ENCODE data around the gene GNAT1. TPM values are rescaled to one million over a fixed set of nuclear protein-coding genes. Genes with fewer than 3 reads are reported as not detected.

The GNAT1 gene
- total and polyA plus RNA-seq, 2 of the 13 experiments (the other 11 are each of a cell fraction or from before 2014, with no cell fraction given), result 0.15 TPM; not detected in 1

DNA sequence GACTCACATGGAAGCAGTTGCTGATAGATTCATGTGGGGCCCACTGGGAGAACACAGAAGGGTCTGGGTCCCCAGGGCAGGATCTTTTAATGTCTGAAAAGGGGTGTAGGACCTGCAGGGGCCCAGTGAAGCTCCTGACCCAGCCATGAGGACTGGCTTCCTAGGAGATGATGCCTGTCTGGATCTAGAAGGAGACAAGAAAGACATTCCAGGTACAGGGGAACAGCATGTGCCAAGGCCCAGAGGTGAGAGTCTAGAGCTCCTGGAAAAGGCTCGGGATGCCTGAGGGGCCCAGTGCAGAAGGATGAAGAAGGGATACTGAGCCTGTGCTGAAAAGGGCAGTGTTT lies 41.0 kb upstream of the GNAT1 start (continued):
- peak; percentile 24; the same call in 1 of the 2 replicates for TF ChIP-seq TARDBP (CRISPR knock-in tag; IDR thresholded peaks at IDR 0.05)
- TF ChIP-seq, protein P1, sequence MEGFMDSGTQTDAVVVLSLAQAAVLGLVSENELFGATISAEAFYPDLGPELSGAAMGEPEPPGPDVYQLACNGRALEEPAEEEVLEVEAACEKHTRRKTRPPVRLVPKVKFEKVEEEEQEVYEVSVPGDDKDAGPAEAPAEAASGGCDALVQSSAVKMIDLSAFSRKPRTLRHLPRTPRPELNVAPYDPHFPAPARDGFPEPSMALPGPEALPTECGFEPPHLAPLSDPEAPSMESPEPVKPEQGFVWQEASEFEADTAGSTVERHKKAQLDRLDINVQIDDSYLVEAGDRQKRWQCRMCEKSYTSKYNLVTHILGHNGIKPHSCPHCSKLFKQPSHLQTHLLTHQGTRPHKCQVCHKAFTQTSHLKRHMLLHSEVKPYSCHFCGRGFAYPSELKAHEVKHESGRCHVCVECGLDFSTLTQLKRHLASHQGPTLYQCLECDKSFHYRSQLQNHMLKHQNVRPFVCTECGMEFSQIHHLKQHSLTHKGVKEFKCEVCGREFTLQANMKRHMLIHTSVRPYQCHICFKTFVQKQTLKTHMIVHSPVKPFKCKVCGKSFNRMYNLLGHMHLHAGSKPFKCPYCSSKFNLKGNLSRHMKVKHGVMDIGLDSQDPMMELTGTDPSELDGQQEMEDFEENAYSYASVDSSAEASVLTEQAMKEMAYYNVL (CRISPR knock-in tag; IDR thresholded peaks at IDR 0.05; ENCODE audit: borderline replicate concordance), result peak; percentile 3; the same call in 1 of the 2 replicates
- no peak for TF ChIP-seq HMG20A (CRISPR knock-in tag; IDR thresholded peaks at IDR 0.05; ENCODE audit: borderline replicate concordance)
- TF ChIP-seq, protein P2, sequence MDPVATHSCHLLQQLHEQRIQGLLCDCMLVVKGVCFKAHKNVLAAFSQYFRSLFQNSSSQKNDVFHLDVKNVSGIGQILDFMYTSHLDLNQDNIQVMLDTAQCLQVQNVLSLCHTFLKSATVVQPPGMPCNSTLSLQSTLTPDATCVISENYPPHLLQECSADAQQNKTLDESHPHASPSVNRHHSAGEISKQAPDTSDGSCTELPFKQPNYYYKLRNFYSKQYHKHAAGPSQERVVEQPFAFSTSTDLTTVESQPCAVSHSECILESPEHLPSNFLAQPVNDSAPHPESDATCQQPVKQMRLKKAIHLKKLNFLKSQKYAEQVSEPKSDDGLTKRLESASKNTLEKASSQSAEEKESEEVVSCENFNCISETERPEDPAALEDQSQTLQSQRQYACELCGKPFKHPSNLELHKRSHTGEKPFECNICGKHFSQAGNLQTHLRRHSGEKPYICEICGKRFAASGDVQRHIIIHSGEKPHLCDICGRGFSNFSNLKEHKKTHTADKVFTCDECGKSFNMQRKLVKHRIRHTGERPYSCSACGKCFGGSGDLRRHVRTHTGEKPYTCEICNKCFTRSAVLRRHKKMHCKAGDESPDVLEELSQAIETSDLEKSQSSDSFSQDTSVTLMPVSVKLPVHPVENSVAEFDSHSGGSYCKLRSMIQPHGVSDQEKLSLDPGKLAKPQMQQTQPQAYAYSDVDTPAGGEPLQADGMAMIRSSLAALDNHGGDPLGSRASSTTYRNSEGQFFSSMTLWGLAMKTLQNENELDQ (CRISPR knock-in tag; IDR thresholded peaks at IDR 0.05; ENCODE audit: borderline replicate concordance), result no peak
- TF ChIP-seq ZNF383 (CRISPR knock-in tag; IDR thresholded peaks at IDR 0.05; ENCODE audit: borderline replicate concordance), result peak; percentile 67; the same call in 1 of the 2 replicates
- no peak for TF ChIP-seq HNRNPK (IDR thresholded peaks at IDR 0.05; ENCODE audit: low read depth, low read length, poor library complexity, severe bottlenecking)
- TF ChIP-seq, protein P3, sequence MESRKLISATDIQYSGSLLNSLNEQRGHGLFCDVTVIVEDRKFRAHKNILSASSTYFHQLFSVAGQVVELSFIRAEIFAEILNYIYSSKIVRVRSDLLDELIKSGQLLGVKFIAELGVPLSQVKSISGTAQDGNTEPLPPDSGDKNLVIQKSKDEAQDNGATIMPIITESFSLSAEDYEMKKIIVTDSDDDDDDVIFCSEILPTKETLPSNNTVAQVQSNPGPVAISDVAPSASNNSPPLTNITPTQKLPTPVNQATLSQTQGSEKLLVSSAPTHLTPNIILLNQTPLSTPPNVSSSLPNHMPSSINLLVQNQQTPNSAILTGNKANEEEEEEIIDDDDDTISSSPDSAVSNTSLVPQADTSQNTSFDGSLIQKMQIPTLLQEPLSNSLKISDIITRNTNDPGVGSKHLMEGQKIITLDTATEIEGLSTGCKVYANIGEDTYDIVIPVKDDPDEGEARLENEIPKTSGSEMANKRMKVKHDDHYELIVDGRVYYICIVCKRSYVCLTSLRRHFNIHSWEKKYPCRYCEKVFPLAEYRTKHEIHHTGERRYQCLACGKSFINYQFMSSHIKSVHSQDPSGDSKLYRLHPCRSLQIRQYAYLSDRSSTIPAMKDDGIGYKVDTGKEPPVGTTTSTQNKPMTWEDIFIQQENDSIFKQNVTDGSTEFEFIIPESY (CRISPR knock-in tag; IDR thresholded peaks at IDR 0.05), result no peak
- TF ChIP-seq, protein P4, sequence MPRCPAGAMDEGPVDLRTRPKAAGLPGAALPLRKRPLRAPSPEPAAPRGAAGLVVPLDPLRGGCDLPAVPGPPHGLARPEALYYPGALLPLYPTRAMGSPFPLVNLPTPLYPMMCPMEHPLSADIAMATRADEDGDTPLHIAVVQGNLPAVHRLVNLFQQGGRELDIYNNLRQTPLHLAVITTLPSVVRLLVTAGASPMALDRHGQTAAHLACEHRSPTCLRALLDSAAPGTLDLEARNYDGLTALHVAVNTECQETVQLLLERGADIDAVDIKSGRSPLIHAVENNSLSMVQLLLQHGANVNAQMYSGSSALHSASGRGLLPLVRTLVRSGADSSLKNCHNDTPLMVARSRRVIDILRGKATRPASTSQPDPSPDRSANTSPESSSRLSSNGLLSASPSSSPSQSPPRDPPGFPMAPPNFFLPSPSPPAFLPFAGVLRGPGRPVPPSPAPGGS (CRISPR knock-in tag; IDR thresholded peaks at IDR 0.05), result no peak
- peak; percentile 54; the same call in 1 of the 2 replicates for TF ChIP-seq ZMYM2 (CRISPR knock-in tag; IDR thresholded peaks at IDR 0.05)
- 0 out of 2 replicates have a peak, but pooled peaks have one; percentile 77 for TF ChIP-seq PAX8 (CRISPR knock-in tag; IDR thresholded peaks at IDR 0.05; ENCODE audit: borderline replicate concordance)
- TF ChIP-seq ZSCAN22 (CRISPR knock-in tag; IDR thresholded peaks at IDR 0.05), result no peak
- TF ChIP-seq NBN (conservative IDR thresholded peaks at IDR 0.05), result no peak
- no peak for TF ChIP-seq AHR (CRISPR knock-in tag; IDR thresholded peaks at IDR 0.05)
- TF ChIP-seq, protein P5, sequence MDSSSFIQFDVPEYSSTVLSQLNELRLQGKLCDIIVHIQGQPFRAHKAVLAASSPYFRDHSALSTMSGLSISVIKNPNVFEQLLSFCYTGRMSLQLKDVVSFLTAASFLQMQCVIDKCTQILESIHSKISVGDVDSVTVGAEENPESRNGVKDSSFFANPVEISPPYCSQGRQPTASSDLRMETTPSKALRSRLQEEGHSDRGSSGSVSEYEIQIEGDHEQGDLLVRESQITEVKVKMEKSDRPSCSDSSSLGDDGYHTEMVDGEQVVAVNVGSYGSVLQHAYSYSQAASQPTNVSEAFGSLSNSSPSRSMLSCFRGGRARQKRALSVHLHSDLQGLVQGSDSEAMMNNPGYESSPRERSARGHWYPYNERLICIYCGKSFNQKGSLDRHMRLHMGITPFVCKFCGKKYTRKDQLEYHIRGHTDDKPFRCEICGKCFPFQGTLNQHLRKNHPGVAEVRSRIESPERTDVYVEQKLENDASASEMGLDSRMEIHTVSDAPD (CRISPR knock-in tag; IDR thresholded peaks at IDR 0.05), result 0 out of 2 replicates have a peak, but pooled peaks have one; percentile 13
- TF ChIP-seq ADNP (CRISPR knock-in tag; IDR thresholded peaks at IDR 0.05), result no peak
- 0 out of 2 replicates have a peak, but pooled peaks have one; percentile 20 for TF ChIP-seq SMYD3 (CRISPR knock-in tag; IDR thresholded peaks at IDR 0.05)
- 0 out of 2 replicates have a peak, but pooled peaks have one; percentile 8 for TF ChIP-seq PHF8 (CRISPR knock-in tag; IDR thresholded peaks at IDR 0.05)
- TF ChIP-seq IKZF4 (CRISPR knock-in tag; IDR thresholded peaks at IDR 0.05; ENCODE audit: borderline replicate concordance, low read depth, not compliant biosample characterization), result peak; percentile 15
- TF ChIP-seq TBL1XR1 (IDR thresholded peaks at IDR 0.05; ENCODE audit: borderline replicate concordance, low read length, partially characterized antibody), result no peak
- no peak for TF ChIP-seq CAMTA2 (CRISPR knock-in tag; IDR thresholded peaks at IDR 0.05; ENCODE audit: borderline replicate concordance)
- TF ChIP-seq ETV6 (CRISPR knock-in tag; conservative IDR thresholded peaks at IDR 0.05), result no peak
- TF ChIP-seq ZNF672 (CRISPR knock-in tag; IDR thresholded peaks at IDR 0.05), result no peak

All from HepG2 (cell line).